A549 treated with AZD9567 at 1 μM for 4 hours (cell line): ENCODE data around the gene RAB4A. TPM values are rescaled to one million over a fixed set of nuclear protein-coding genes. Genes with fewer than 3 reads are reported as not detected.

Experiments used
- total RNA-seq: library from RNA; stranded (reverse); fragments of 200-300 nt; extraction: Qiagen RNA extraction; gene quantifications from 5 replicates; pipeline ENCODE4 v1.2.3, GENCODE V29; 2022; ENCODE audit not compliant: insufficient read depth

The RAB4A gene, protein sequence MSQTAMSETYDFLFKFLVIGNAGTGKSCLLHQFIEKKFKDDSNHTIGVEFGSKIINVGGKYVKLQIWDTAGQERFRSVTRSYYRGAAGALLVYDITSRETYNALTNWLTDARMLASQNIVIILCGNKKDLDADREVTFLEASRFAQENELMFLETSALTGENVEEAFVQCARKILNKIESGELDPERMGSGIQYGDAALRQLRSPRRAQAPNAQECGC
- 34.2 to 49.5 TPM (median 44.4 TPM) in 5 replicates for total RNA-seq

DNA sequence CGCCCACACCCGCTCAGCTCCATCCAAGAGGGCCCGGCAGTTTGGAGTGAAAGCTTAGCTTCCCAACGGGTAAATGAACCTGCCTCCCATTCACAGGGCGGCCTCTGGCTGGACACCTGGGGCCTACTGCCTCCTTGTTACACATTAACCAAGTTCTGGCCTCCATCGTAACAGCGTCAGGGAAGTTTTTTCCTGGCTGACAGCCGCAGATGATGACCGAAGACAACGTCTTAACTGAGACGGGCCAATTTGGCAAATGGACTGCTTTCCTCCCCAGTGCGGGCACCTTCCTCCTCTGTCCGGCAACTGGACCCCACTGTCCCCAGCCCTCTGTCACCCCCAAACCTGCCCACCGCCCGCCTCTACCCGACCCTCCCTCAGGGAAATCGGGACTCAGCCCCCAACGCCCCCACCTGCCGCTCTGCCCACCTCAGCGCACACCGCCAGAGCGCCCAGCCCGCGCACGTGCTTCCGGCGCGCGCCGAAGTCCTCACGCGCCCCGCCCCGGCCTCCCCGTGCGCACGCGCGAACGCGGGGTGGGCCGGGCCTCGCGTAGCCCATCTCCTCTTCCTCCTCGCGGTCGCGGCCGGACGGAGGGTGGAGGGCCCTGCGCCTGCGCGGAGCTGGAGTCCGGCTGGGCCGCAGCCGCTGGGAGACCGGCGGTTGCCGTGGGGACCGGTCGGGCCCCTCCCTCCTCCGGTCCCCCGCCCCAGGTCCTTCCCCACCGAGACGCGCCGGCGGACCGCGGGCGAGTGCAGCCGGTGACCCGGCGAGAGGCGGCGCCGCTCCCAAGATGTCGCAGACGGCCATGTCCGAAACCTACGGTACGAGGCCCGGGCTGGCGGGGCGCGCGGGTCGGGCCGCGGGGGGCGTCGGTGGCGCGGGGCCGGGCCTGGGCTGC, at the start of gene RAB4A:
Gene RAB4A (plus strand): TSS at position 565 of the 901 bp plus-strand sequence. CDS start 229 bp downstream, at position 794.

DNA sequence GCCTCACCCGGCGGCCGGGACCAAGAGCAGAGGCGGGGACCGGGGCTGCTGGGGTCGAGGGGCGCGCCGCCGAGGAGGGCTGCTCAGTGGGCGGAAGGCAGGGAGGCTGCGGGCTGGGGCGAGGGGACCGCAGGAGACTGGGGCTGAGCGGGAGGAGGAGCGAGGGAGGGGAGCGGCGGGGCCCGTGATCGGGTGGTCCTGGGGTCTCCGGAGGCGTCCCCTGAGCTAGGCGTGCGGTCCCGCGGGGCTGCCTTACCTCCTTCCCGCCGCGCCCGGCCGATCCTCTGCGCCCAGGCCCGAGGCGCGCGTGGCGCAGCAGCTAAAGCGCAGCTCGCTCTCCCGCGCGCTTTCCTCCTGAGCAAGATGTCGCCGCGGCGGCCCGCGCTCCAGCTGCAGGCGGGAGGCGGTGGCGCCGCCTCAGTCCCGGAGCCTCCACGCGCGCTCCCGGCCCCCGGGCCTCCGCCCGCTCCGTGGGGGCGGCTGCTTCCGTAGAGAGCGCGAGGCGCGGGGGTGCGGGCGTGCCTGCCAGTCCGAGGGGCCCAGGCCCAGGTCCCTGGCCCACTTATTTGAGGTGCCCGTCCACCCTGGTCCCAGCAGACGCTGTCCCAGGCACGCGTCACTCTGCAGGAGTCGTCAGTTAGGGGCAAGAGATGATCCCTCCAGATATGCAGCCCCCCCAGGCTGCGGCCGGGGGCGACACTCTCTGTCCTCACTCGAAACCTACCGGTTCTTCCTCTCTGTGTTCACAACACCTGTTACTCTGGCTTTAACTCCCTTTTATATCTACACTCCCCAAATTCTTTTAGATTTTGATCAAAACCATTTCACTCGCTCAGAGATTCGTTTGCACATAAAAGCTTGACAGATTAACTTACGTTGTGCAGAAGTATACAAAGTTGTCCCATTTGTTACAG, 72.0 kb downstream of the RAB4A start, which contains the start of gene CCSAP:
Gene CCSAP (minus strand): TSS at position 392 of the 914 bp plus-strand sequence. CDS start 582 bp downstream, outside the sequence.

Other genes with a start within 250 kb of the RAB4A start
- gene CCSAP, start 71.9 kb downstream of the RAB4A start, total RNA-seq: 5.5 to 8.2 TPM (median 7.0 TPM) in 5 replicates
- 0.08 to 0.22 TPM (median 0.16 TPM) in 4 of 5 replicates, not detected in the other for gene ACTA1, start 163.0 kb downstream of the RAB4A start, total RNA-seq
- gene NUP133, start 237.2 kb downstream of the RAB4A start, total RNA-seq: 20.4 to 28.3 TPM (median 24.4 TPM) in 5 replicates